ENCODE data around the gene PLXNC1.

Gene PLXNC1

DNA sequence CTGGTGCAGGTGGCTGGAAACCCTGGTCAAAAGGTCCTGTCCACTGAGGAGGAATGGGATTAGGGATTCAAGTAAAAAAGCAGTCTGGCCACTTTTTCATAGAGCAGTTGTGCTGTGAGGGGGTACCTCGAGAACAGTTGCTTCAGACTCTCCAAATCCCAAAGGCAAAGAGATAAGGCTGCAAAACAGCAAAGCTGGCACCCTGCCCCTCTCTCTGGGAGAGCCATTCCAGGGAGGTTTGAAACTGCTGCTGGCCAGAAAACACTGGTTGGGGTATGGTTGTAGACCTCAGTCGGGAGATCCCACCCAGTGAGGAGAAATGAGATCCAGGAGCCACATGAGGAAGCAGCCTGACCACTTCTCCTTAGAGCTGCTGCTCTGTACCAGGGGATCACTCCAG lies 174.0 kb downstream of the PLXNC1 start:
- Histone ChIP-seq H3K9me2 (replicated peaks; ENCODE audit: low read depth, low read length) (no peaks in the 10 kb centered on the region), H2AFZ (ENCODE audit: low read length) (no peak overlapping the region), H3F3A (ENCODE audit: low read depth) (no peaks in the 10 kb centered on the region), H3K79me2 (ENCODE audit: insufficient read depth, low read length) (no peaks in the 10 kb centered on the region), H3K9me3 (ENCODE audit: insufficient read depth, low read depth, low read length) (peaks cover 21% of the 10 kb centered on the region; the same call in 1 of the 2 replicates), H3K4me3 (ENCODE audit: low read length, poor library complexity, severe bottlenecking) (no peak overlapping the region), H3K27me3 (ENCODE audit: insufficient read depth, low read length, poor library complexity, severe bottlenecking) (no peaks in the 10 kb centered on the region), H3K36me3 (ENCODE audit: insufficient read depth, low read length) (peaks cover 36% of the 10 kb centered on the region), H3K4me2 (ENCODE audit: low read depth, low read length, poor library complexity, severe bottlenecking) (no peak overlapping the region), H4K20me1 (ENCODE audit: insufficient read depth, low read length, poor library complexity, severe bottlenecking) (no peaks in the 10 kb centered on the region), H3K9ac (ENCODE audit: low read depth, low read length, poor library complexity, severe bottlenecking) (no peak overlapping the region), H3K4me1 (ENCODE audit: insufficient read depth, low read length, poor library complexity, severe bottlenecking) (no peaks in the 10 kb centered on the region)
- TF ChIP-seq, protein P1, sequence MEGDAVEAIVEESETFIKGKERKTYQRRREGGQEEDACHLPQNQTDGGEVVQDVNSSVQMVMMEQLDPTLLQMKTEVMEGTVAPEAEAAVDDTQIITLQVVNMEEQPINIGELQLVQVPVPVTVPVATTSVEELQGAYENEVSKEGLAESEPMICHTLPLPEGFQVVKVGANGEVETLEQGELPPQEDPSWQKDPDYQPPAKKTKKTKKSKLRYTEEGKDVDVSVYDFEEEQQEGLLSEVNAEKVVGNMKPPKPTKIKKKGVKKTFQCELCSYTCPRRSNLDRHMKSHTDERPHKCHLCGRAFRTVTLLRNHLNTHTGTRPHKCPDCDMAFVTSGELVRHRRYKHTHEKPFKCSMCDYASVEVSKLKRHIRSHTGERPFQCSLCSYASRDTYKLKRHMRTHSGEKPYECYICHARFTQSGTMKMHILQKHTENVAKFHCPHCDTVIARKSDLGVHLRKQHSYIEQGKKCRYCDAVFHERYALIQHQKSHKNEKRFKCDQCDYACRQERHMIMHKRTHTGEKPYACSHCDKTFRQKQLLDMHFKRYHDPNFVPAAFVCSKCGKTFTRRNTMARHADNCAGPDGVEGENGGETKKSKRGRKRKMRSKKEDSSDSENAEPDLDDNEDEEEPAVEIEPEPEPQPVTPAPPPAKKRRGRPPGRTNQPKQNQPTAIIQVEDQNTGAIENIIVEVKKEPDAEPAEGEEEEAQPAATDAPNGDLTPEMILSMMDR (conservative IDR thresholded peaks at IDR 0.05; ENCODE audit: low read length) = no peak
- TF ChIP-seq EZH2phosphoT487 (IDR thresholded peaks at IDR 0.05; ENCODE audit: borderline replicate concordance) = no peak

DNA sequence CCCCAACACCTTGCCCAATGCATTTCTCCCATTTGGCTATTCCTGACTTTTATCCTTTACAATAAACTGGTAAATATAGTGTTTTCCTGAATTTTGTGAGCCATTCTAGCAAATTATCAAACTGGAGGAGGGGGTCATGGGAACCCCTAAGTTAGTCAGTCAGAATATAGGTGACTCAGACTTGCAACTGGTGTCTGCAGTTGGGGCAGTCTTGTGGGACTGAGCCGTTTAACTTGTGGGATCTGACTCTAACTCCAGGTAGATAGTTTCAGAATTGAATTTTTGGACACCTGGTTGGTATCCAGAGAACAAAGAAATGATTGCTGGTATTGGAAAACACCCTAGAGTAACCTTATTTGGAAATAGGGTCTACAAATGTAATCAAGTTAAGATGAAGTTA lies 177.9 kb downstream of the PLXNC1 start:
- Histone ChIP-seq H3K36me3 (ENCODE audit: insufficient read depth, low read length) (peaks cover 45% of the 10 kb centered on the region), H3K79me2 (ENCODE audit: insufficient read depth, low read length) (no peaks in the 10 kb centered on the region)
- TF ChIP-seq, protein P1 (conservative IDR thresholded peaks at IDR 0.05; ENCODE audit: low read length) = no peak
- no peak for TF ChIP-seq EZH2phosphoT487 (IDR thresholded peaks at IDR 0.05; ENCODE audit: borderline replicate concordance)

DNA sequence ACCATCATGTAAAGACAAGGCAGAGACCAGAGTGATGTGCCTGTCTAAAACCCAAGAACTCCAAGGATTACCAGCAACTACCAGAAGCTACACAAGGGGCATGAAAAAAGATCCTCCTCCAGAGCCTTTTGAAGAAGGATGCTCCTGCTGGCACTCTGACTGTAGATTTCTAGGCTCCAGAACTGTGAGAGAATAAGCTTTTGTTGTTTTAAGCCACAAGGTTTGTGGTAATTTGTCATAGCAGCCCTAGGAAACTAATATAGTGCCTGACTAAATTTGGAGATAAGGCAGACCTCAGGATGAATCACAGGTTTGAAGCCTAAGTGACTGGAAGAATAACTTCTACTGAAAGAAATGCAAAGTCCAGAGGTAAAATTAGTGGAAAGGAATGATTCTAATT lies 178.3 kb downstream of the PLXNC1 start:
- no peaks in the 10 kb centered on the region for H4K20me1 ChIP-seq (ENCODE audit: insufficient read depth, low read length, poor library complexity, severe bottlenecking)
- H3F3A ChIP-seq (ENCODE audit: low read depth) = 0 out of 2 replicates have a peak, but pooled peaks cover 3% of the 10 kb centered on the region
- H3K9me3 ChIP-seq (ENCODE audit: insufficient read depth, low read depth, low read length) = no peaks in the 10 kb centered on the region; the same call in 1 of the 2 replicates
- no peak overlapping the region for H3K9ac ChIP-seq (ENCODE audit: low read depth, low read length, poor library complexity, severe bottlenecking)
- TF ChIP-seq EZH2phosphoT487 (IDR thresholded peaks at IDR 0.05; ENCODE audit: borderline replicate concordance) = no peak
- TF ChIP-seq, protein P1 (conservative IDR thresholded peaks at IDR 0.05; ENCODE audit: low read length) = no peak
- no peaks in the 10 kb centered on the region for H3K79me2 ChIP-seq (ENCODE audit: insufficient read depth, low read length)
- peaks cover 43% of the 10 kb centered on the region for H3K36me3 ChIP-seq (ENCODE audit: insufficient read depth, low read length)
- H3K4me2 ChIP-seq (ENCODE audit: low read depth, low read length, poor library complexity, severe bottlenecking) = no peak overlapping the region
- H2AFZ ChIP-seq (ENCODE audit: low read length) = no peak overlapping the region
- H3K4me3 ChIP-seq (ENCODE audit: low read length, poor library complexity, severe bottlenecking) = no peak overlapping the region
- H3K27me3 ChIP-seq (ENCODE audit: insufficient read depth, low read length, poor library complexity, severe bottlenecking) = no peaks in the 10 kb centered on the region
- H3K4me1 ChIP-seq (ENCODE audit: insufficient read depth, low read length, poor library complexity, severe bottlenecking) = no peaks in the 10 kb centered on the region
- no peaks in the 10 kb centered on the region for H3K9me2 ChIP-seq (replicated peaks; ENCODE audit: low read depth, low read length)

More for the DNA sequence above, 177.9 kb downstream of the PLXNC1 start:
- no peak overlapping the region for H3K4me2 ChIP-seq (ENCODE audit: low read depth, low read length, poor library complexity, severe bottlenecking)
- no peaks in the 10 kb centered on the region for H3K27me3 ChIP-seq (ENCODE audit: insufficient read depth, low read length, poor library complexity, severe bottlenecking)
- no peaks in the 10 kb centered on the region for H3K9me2 ChIP-seq (replicated peaks; ENCODE audit: low read depth, low read length)
- no peaks in the 10 kb centered on the region for H3K4me1 ChIP-seq (ENCODE audit: insufficient read depth, low read length, poor library complexity, severe bottlenecking)
- H3F3A ChIP-seq (ENCODE audit: low read depth) = 0 out of 2 replicates have a peak, but pooled peaks cover 3% of the 10 kb centered on the region
- no peak overlapping the region for H2AFZ ChIP-seq (ENCODE audit: low read length)
- H3K9ac ChIP-seq (ENCODE audit: low read depth, low read length, poor library complexity, severe bottlenecking) = no peak overlapping the region
- H3K4me3 ChIP-seq (ENCODE audit: low read length, poor library complexity, severe bottlenecking) = no peak overlapping the region
- H4K20me1 ChIP-seq (ENCODE audit: insufficient read depth, low read length, poor library complexity, severe bottlenecking) = no peaks in the 10 kb centered on the region
- H3K9me3 ChIP-seq (ENCODE audit: insufficient read depth, low read depth, low read length) = peaks cover 4% of the 10 kb centered on the region; the same call in 1 of the 2 replicates

Measured in Loucy (cell line).